GM12878 (cell line): ENCODE measurements around the gene COPS7A. TPM values are rescaled to one million over a fixed set of nuclear protein-coding genes. Genes with fewer than 3 reads are reported as not detected.

Experiments used
- CEBPB ChIP-seq, 2 experiments: fragments of 150-350 bp in 1 of 2; IDR thresholded peaks; 2 replicates each; pipeline ENCODE4 v1.6.1; 2012 to 2014; ENCODE audit warnings: low read depth in 2 of 2, low read length in 2 of 2, borderline replicate concordance in 1 of 2, inconsistent platforms in 1 of 2
- CHD1 ChIP-seq: IDR thresholded peaks from 2 replicates; pipeline ENCODE4 v1.6.1; 2012; ENCODE audit warnings: low read depth, low read length, improper control_type of control experiment
- E2F4 ChIP-seq: IDR thresholded peaks from 2 replicates; pipeline ENCODE4 v1.6.1; 2012; ENCODE audit warnings: low read depth, low read length, improper control_type of control experiment
- HDAC2 ChIP-seq: fragments of 200-600 bp; sonication (generic); IDR thresholded peaks from 2 replicates; pipeline ENCODE4 v1.6.1; 2017
- IRF3 ChIP-seq: fragments of 450-650 bp; IDR thresholded peaks from 2 replicates; pipeline ENCODE4 v1.6.1; 2014; ENCODE audit warnings: mild to moderate bottlenecking
- KAT2A ChIP-seq: conservative IDR thresholded peaks from 2 replicates; pipeline ENCODE4 v1.6.1; 2011; ENCODE audit warnings: low read depth, low read length; ENCODE audit not compliant: control insufficient read depth
- MEF2A ChIP-seq: IDR thresholded peaks from 2 replicates; pipeline ENCODE4 v1.6.1; 2011; ENCODE audit warnings: low read depth, mild to moderate bottlenecking, low read length, moderate library complexity; ENCODE audit not compliant: insufficient read depth
- MTA2 ChIP-seq: fragments of 450-650 bp; IDR thresholded peaks from 2 replicates; pipeline ENCODE4 v1.6.1; 2016; ENCODE audit warnings: low read depth, mild to moderate bottlenecking, moderate library complexity
- MYB ChIP-seq: fragments of 150-350 bp; IDR thresholded peaks from 2 replicates; pipeline ENCODE4 v1.6.1; 2014; ENCODE audit warnings: mild to moderate bottlenecking, low read depth, low read length, borderline replicate concordance
- NFXL1 ChIP-seq: fragments of 450-650 bp; IDR thresholded peaks from 2 replicates; pipeline ENCODE4 v1.6.1; 2017; ENCODE audit warnings: antibody characterized with exemption, mild to moderate bottlenecking, borderline replicate concordance
- PAX8 ChIP-seq: fragments of 450-650 bp; IDR thresholded peaks from 2 replicates; pipeline ENCODE4 v1.6.1; 2017; ENCODE audit warnings: mild to moderate bottlenecking, moderate library complexity
- POLR2AphosphoS5 ChIP-seq: IDR thresholded peaks from 2 replicates; pipeline ENCODE4 v1.6.1; 2011; ENCODE audit warnings: mild to moderate bottlenecking, low read length, inconsistent platforms
- RB1 ChIP-seq: fragments of 450-650 bp; formaldehyde crosslinking; IDR thresholded peaks from 2 replicates; pipeline ENCODE4 v1.6.1; 2017; ENCODE audit warnings: mild to moderate bottlenecking, borderline replicate concordance
- RELA ChIP-seq: fragments of 450-650 bp; IDR thresholded peaks from 2 replicates; pipeline ENCODE4 v1.8.0; 2014; ENCODE audit warnings: borderline replicate concordance; ENCODE audit not compliant: partially characterized antibody
- SKIL ChIP-seq: fragments of 450-650 bp; IDR thresholded peaks from 2 replicates; pipeline ENCODE4 v1.6.1; 2017; ENCODE audit warnings: mild to moderate bottlenecking, low read depth, inconsistent platforms; ENCODE audit not compliant: poor library complexity, severe bottlenecking
- SREBF2 ChIP-seq: IDR thresholded peaks from 2 replicates; pipeline ENCODE4 v1.6.1; 2012; ENCODE audit warnings: mild to moderate bottlenecking, low read length
- SRF ChIP-seq, 2 experiments: IDR thresholded peaks; 2 replicates each; pipeline ENCODE4 v1.6.1; 2011; ENCODE audit warnings: low read depth in 2 of 2, low read length in 2 of 2, mild to moderate bottlenecking in 1 of 2, moderate library complexity in 1 of 2
- ZBTB33 ChIP-seq: fragments of 450-650 bp; IDR thresholded peaks from 2 replicates; pipeline ENCODE4 v1.6.1; 2017; ENCODE audit warnings: mild to moderate bottlenecking
- ZNF592 ChIP-seq: fragments of 450-650 bp; IDR thresholded peaks from 2 replicates; pipeline ENCODE4 v1.6.1; 2017; ENCODE audit warnings: mild to moderate bottlenecking, moderate library complexity
- polyA plus RNA-seq, 11 experiments: library from polyadenylated mRNA; depleted of rRNA in 4 of 11; unstranded in 6 of 11; stranded (reverse) in 5 of 11; fragments of >200 nt; fragmentation: Nextera tagmentation in 4 of 11; fragmentation: Illumina TruSeq in 1 of 11; extraction: Ambion mirVana in 4 of 11; extraction: Trizol in 1 of 11; gene quantifications; 1 replicate in 1 of 11; 2 replicates in 10 of 11; pipeline versions ENCODE4 v1.2.1 to v1.2.3, GENCODE V29; 2011 to 2016; ENCODE audit warnings: inconsistent platforms in 2 of 11, missing spikeins in 2 of 11, low read depth in 1 of 11
- total RNA-seq, 4 experiments: library from RNA; depleted of rRNA in 3 of 4; stranded (reverse); fragments of >200 nt in 3 of 4; fragmentation: Illumina TruSeq in 1 of 4; extraction: Trizol in 1 of 4; gene quantifications; 2 replicates each; pipeline versions ENCODE4 v1.2.1 to v1.2.3, GENCODE V29; 2013 to 2021

Gene COPS7A
- total and polyA plus RNA-seq, 10 of the 15 experiments (the other 5 are each of a cell fraction or from before 2014, with no cell fraction given) = 25.7 to 74.0 (median 51.9) TPM

- TF ChIP-seq ZNF592 = 0 out of 2 replicates have a peak, but pooled peaks have one; percentile 33
- TF ChIP-seq MYB = no peak
- TF ChIP-seq IRF3 = 0 out of 2 replicates have a peak, but pooled peaks have one; percentile 34
- no peak for TF ChIP-seq ZBTB33
- no peak for TF ChIP-seq CHD1
- TF ChIP-seq POLR2AphosphoS5 = peak; percentile 94
- 0 out of 2 replicates have a peak, but pooled peaks have one; percentile 52 for TF ChIP-seq MEF2A
- TF ChIP-seq KAT2A = no peak
- TF ChIP-seq E2F4 = peak; percentile 48; the same call in 1 of the 2 replicates
- peak; percentile 59 for TF ChIP-seq SREBF2
- no peak for TF ChIP-seq NFXL1
- TF ChIP-seq CEBPB (IDR thresholded peaks at IDR 0.05; ENCODE audit: borderline replicate concordance in 1 of 2, low read depth in 2 of 2, low read length in 2 of 2) = no peak
- TF ChIP-seq SKIL = peak; percentile 80
- TF ChIP-seq RELA = peak; percentile 9
- TF ChIP-seq MTA2 = 0 out of 2 replicates have a peak, but pooled peaks have one; percentile 17
- no peak for TF ChIP-seq HDAC2
- TF ChIP-seq RB1 = no peak; the same call in 1 of the 2 replicates
- TF ChIP-seq SRF (IDR thresholded peaks at IDR 0.05; ENCODE audit: low read depth in 2 of 2, low read length in 2 of 2) = 0 out of 4 replicates have a peak, but pooled peaks have one; percentile 32 to 40
- no peak for TF ChIP-seq PAX8
Observed at GRCh38 chr12:6723607-6724408, at the start of gene COPS7A (continued).
